GM18502 (cell line): ENCODE measurements around the gene ADCY2.
A peak's percentile ranks its signal among the peaks of the same experiment; 100 is the strongest.

Source experiments
- ATAC-seq: cut with Tn5 transposase; IDR thresholded peaks from one replicate; pipeline ENCODE4 v1.9.1; 2021; ENCODE audit warnings: mild to moderate bottlenecking; ENCODE audit not compliant: unreplicated experiment, poor library complexity

ADCY2 gene

DNA sequence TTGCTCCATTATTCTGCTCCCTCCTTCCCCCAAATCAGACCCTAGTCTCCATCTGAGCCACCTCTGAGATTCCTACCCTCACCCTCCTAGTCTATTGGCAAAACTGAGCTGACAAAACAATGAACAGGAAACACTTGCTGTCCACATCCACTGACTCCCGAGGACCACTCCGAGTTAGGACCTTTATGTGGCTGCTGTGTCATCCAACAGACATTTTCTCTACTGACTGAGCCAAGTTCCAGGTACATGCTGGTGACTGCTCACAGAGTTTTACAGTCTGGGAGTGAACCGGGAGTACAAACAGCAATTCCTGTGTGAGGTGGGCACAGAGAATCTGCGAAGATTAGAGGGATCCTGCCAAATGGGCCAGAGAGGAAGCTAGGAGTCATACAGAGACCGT, 415.8 kb downstream of the ADCY2 start:
- no peak for ATAC-seq

DNA sequence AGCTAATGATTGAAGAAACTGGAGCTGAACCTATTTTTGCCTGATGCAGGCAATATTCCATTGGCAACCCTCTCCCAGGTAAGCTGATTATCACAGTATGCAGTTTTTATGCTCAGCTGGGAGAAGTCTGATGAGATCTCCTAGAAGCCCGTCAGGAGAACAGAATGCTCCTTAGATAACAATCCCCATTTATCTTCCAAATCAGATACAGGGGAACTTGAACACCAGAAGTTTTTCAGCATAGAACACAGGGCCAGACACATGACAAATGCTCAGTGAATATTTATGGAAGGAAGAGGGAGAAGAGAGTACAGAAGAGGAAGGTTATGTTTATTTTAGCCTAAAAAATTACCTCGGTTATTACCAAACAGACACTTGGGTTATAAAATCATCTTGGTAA, 417.1 kb downstream of the ADCY2 start:
- no peak for ATAC-seq

DNA sequence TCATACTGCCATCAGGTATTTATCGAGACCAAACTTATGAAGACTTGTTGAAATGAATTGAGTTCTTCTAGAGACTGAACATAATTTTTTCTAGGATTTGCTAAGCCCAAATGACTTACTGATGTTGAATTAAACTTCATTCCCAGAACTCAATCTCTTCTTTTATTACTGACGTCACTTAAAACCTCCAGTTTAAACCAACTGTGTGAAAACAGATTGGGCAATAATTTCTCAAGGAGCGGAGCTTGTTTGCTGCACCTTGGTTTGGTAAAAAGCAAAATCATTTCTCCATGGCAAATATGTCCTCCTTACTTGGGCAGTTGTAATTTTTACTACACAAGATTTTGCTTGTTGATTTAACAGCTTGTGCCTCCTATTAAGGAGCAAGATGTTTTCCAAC, 417.6 kb downstream of the ADCY2 start:
- no peak for ATAC-seq

DNA sequence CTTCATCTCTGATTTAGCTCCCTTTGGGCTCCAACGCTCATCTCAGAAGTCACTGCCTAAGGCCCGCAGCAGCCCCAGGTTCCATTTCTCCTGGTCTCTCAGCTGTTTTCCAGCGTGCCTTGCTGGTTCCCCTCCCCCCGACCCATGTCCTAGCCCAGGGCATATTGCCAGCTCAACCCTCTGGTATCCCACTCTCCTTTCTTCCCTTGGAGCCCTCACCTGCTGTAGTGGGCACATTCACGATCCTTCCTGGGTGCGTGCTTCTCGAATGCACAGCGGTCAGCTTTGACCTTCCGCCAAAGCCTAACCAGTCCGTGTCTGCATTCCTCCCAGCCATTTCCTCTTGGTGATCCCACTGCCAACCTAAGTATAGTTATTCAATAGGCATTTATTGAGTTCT, 418.9 kb downstream of the ADCY2 start:
- no peak for ATAC-seq

DNA sequence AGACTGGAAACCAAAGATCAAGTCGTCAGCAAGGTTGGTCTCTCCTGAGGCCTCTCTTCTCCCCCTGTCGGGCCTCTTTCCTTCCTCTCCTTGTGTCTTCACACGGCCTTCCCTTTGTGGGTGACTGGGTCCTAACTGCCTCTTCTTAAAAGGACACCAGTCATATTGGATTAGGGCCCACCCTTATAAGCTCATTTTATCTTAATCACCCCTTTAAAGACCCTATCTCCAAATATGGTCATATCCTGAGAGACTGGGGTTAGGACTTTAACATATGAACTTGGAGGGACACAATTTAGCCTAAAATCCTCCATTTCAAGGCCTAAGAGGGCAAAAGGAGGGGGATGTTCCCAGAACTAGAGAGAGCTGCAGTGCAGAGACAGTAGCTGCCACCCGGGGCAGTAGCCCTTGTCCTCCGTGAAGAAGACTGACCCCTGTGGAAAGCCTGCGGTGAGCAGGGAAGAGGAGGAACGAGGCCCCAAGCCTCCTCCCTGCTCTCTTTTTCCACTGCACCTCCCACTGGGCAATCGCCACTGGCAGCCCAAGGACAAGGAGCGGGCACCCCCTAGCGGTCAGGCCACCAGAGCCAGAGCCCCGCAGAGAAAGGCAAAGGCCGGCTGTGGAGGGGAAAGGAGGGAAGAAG, 420.1 kb downstream of the ADCY2 start:
- peak; percentile 95 for ATAC-seq

DNA sequence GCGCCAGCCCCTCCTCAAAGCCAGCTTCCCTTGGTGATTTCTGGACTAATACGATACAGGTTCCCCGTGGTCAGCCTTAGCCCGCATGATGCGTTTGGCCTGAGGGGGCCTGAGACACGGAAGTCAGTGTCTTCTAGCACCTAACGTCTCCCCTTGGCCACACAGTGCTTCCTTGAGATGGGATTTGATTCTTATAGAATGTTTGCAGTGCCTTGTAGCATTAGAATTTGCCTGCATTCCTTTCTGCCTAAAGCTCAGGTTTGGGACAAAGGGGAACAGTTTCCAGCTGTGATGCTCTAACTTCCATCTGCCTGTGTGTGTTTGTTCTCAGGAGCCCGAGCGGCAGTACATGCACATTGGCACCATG, 420.6 kb downstream of the ADCY2 start:
- ATAC-seq: peak; percentile 11

DNA sequence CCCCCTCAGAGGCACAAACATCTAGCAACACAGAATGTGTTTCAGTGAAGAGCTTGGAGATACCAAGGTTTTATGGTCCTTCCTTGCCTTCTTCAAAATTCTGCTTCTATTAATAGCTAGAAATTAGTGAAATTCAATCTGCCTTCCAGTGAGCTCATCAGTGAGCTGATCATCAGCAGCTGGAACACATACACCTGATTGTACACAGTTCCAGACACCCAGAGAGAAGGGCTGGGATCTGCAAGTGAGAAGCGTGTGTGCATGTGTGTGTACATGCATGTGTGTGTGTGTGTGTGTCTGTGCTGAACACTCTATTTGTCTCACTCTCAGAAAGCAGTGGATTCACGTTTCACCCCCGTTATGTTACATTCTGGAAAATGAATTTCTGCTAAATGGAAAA, 426.5 kb downstream of the ADCY2 start:
- ATAC-seq: no peak

DNA sequence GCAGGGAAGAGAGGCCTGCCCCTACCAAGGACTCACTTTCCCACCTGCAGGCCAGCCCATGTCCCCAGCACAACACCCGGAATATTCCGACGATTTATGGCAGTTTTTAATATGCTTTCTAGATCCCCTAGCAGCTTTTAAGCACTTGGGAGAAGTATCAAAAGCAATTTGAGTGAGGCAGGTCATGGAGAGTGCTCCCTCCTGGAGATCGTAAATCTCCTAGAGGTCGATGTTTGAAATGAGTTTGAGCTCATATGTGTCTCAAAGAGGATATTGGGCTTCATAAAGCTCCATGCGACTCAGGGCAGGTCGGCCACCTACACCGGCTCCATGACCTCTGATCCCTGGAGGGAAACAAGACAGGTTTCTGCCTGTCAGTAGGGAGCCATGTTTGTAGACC, 427.7 kb downstream of the ADCY2 start:
- ATAC-seq: no peak

DNA sequence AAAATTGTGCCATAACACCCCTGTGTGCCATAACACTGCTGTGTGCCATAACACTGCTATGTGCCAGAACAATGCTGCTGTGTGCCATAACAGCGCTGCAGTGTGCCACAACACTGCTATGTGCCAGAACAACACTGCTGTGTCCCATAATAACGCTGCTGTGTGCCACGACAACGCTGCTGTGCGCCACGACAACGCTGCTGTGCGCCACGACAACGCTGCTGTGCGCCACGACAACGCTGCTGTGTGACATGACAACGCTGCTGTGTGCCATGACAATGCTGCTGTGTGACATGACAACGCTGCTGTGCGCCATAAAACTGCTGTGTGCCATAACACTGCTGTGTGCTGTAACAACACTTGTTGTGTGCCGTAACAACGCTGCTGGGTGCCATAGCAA, 429.1 kb downstream of the ADCY2 start:
- ATAC-seq: no peak

DNA sequence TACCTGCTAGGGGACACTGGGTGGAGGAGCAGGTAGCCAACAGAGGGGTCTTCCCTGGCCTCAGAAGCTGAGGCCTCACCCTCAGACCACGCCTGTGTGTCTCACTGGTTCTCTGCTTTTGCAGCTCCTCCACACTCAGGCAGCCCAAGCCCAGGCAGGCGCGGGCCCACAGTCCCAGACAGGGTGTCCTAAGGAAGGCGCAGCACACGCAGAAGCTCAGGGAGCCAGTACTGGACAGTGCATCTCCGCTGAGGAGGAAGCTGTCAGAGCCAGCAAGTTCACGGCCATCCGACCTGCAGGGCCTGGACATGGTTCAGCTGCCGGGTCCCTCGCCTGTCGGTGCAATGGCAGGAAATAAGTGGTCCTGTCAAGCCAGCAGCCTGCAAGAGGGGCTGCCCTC, 429.7 kb downstream of the ADCY2 start:
- no peak for ATAC-seq

DNA sequence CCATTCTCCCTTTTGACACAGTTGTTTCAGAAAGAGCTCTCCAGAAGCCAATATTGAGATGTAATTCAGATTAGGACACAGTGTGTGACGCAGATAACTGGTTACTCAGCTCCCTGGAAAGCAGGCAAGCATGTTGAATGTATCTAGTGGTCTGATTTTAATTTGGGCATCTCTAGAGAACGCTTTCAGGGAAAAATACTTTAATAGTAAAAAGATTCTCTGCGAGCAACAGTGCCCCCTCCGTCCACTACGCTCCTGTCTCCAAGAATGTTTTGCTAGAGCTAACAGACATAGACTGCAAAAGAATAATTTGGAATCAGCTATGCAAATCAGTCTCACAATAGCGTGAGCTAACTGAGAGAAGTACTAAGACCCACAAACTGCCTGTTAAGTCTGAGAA, 431.7 kb downstream of the ADCY2 start:
- ATAC-seq: no peak

DNA sequence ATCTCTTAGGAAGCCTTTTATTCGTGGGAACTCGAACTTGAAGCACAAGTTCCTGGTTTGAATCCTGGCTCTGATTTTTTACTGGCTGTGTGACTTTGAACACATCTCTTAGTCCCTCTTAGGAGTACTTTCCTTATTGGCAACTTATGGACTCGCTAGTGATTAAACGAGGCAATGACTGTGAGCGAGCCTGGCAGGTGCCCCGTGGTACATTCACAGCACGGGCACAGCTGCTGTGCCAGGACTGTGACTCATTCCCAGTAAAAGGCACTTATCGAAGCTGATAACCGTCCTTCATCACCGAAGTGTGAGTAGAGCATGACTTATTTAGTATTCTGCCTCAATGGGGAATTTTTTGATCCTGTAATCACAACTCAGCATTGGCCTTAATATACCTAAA, 432.3 kb downstream of the ADCY2 start:
- no peak for ATAC-seq

DNA sequence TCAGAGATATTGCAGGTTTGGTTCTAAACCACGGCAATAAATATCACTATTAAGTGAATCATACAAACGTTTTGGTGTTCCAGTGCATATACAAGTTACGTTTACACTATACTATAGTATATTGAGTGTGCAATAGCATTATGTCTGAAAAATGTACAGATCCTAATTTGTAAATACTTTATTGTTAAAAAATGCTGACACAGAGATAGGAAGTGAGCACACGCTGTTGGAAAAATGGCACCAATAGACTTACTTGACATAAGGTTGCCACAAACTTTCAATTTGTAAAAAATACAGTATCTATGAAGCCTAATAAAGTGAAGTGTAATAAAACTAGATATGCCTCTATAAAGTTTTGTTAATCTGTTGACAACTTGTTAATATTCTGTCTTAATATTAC, 439.0 kb downstream of the ADCY2 start:
- no peak for ATAC-seq

DNA sequence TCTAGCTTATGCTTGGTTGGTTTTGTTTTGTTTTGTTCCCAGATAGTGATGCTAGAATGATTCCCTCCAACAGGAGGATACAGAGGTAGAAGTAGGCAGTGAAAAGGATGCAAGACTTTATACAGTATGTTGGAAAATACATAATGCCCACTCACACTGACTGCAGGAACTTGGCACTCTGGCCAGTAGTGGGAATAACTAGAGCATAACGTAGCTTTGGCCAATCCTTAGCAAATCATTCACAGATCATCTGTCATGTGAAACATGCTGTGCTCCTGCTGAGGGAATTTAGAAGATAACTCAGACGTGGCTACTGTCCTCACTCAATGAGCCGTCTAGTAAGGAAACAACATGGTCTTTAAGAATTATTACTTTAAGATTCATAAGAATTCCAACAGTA, 441.5 kb downstream of the ADCY2 start:
- no peak for ATAC-seq

DNA sequence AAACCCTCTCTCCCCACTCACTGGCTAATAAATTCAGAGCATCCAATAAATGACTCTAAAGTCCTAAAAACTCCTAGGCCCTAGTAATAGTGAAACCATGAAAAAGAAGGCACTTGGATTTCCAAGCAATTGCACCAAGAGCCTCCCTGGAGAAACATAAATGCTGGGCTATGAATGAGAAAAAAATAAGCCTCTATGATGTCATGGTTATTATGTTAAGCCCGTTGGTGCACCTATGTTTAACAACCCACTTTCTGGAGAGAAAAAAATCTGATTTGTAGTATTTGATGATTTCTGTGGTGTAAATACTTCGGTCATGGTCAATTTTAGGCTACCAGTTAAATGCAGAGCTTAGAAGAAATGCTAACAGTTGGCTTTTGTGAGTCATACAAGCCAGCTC, 446.6 kb downstream of the ADCY2 start:
- no peak for ATAC-seq

DNA sequence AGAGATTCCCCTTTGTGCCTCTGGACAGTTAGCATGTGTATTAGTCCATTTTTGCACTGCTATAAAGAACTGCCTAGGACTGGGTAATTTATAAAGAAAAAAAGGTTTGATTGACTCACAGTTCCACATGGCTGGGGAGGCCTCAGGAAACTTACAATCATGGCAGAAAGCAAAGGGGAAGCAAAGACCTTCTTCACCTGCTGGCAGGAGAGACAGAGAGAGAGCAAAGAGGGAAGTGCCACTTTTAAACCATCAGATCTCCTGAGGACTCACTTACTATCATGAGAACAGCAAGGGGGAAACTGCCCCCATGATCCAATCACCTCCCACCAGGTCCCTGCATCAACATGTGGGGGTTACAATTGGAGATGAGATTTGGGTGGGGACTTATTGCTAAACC, 449.0 kb downstream of the ADCY2 start:
- no peak for ATAC-seq

DNA sequence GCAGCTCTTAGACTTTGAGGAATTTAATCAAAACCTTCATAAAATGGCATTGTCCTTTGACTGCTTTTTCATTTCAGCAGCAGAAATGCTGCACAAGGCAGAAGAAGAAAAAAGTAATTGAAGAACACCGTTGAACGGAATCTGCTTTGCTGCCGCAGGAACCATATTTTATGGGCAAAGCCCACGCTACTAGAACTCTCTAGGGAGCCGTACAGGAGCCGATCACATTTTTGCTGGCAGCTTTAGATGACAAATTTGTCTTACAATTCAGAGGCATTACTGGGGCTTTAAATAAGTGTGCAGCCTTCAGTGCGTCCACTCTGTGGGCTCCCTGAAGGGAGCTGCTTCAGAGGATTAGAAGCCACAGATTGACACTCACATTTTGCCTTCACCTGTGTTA, 449.6 kb downstream of the ADCY2 start:
- no peak for ATAC-seq

DNA sequence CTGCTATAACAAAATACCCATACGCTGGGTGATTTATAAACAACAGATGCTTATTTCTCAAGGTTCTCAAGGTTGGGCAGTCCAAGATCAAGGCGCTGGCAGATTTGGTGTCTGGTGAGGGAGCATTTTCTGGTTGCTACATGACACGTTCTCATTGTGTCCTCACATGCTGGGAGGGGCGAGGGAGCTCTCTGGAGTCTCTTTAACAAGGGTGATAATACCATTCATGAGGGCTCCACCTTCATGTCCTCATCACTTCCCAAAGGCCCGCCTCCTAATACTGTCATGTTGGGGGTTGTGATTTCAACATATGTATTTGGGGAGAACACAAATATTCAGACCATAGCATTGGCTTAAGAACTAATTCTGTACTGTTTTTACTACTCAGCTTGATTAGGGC, 450.4 kb downstream of the ADCY2 start:
- no peak for ATAC-seq

DNA sequence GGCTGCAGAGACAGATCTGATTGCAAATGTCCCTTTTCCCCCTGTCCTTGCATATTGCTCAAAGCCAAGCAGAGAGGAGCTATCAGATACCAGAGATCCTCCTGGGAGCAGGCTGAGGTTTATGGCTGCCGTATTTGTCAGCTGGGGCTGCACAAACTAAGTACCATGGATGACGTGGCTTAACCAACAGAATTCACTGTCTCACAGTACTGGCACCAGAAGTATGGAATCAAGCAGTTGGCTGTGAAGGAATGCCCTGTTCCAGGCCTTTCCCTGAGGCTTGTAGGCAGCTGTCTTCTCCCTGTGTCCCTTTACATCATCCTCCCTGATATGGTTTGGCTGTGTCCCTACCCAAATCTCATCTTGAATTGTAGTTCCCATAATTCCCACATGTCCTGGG, 452.4 kb downstream of the ADCY2 start:
- ATAC-seq: no peak

DNA sequence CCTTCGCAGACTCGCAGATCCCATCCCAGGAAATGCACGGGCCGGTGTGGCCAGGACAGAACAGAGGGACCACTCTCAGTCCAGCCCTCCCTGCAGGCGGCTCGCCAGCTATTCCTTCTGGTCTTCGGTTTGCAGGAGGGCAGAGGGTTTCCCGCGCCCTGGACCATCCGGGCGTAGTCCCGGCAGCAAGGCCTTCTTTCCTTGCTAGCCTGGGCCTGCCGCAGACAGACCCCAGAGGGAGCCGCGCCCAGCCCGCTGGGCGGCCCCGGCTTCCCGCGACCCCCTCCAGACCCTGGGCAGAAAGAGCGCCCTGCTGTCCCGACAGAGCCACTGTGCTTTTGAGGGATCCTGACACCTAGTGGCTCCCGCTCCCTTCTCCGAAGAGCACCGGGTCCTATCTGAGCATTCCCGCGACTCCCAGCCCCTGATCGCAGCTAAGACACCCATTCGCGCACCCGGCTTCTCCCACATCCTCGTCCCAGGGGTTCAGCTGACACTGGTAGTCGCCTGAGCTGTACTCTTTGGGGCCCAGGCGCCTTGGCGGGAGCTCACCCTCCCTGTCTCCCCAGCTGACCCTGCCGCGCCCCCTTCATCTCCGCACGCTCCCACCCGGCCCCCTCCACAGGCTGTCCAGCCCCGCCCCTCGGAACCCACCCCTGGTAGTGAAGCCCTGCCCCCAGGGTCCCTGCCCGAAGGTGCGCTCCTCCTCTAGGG, 453.9 kb downstream of the ADCY2 start:
- ATAC-seq: no peak

DNA sequence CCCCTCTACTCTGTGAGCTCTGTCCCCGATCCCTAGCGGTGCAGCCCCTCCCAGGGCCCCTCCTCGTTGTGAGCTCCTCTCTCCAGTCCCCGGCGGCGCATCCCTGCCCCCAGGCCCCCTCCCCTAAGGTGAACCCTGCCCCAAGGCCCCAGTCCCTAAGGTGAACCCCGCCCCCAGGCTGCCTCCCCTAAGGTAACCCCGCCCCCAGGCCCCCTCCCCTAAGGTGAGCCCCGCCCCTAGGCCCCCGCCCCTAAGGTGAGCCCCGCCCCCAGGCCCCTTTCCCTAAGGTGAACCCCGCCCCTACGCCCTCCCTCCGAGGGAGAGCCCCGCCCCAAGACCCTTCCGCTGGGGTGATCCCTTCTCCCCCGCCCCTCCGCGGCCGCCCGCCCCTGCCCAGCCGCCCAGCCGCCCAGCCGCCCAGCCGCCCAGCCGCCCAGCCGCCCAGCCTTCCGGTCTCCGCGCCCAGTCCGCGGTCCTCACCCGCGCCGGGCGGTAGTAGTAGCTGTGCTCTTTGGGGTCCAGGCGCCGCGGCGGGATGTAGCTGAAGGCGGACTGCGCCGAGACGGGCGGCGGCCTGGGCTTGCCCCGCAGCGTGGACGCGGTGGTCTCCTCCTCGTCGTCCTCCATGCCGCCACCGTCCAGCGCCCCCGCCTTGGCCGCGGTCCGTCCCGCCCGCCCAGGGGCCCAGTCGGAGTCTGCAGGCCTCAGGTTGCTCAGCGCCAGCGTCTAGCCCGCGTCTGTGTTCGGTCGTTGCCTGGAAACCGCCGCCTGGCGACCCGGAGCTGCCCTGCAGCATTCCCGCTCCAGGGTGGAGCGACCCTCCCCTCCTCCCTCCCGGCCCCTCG, 454.7 kb downstream of the ADCY2 start, which contains the start of gene CFAP90:
Gene CFAP90, minus strand, starts transcription at position 739 of the 845 bp plus-strand sequence. Its CDS starts 112 bp downstream, at position 627.
- ATAC-seq: peak; percentile 43
